ENCODE data around the gene DAZL. TPM values are rescaled to one million over a fixed set of nuclear protein-coding genes. Genes with fewer than 3 reads are reported as not detected.

The DAZL gene
- total and polyA plus RNA-seq, 8 donors, result 0.18 to 0.62 (median 0.31) TPM; not detected in 5

- H3K4me1 ChIP-seq, result peaks cover 0 to 7% (median 0%) of the 10 kb centered on the region in 4 donors
- 25 to 33% (median 28%) methylated on average over 3 of the region's 3 CpGs for WGBS, 5 donors
- no peaks in the 10 kb centered on the region for H3K36me3 ChIP-seq
- intact Hi-C loops (cut with DNase I; ENCODE audit: low total_unique reads), result loop anchor here (10.0 kb wide), 2 partner anchors 433 to 633 kb away; no protein-coding TSS in a partner anchor
- no peak overlapping the region for H3K4me3 ChIP-seq
- H3K27ac ChIP-seq, result no peak overlapping the region
- H3K9me3 ChIP-seq, result no peaks in the 10 kb centered on the region
- DNase-seq, result no peak
- peaks cover 0 to 5% (median 0%) of the 10 kb centered on the region in 3 donors for H3K27me3 ChIP-seq
- TF ChIP-seq EP300 (IDR thresholded peaks at IDR 0.05) (no peak), POLR2A (IDR thresholded peaks at IDR 0.05) (no peak), POLR2AphosphoS5 (IDR thresholded peaks at IDR 0.05) (no peak)
- TF ChIP-seq, protein P1, sequence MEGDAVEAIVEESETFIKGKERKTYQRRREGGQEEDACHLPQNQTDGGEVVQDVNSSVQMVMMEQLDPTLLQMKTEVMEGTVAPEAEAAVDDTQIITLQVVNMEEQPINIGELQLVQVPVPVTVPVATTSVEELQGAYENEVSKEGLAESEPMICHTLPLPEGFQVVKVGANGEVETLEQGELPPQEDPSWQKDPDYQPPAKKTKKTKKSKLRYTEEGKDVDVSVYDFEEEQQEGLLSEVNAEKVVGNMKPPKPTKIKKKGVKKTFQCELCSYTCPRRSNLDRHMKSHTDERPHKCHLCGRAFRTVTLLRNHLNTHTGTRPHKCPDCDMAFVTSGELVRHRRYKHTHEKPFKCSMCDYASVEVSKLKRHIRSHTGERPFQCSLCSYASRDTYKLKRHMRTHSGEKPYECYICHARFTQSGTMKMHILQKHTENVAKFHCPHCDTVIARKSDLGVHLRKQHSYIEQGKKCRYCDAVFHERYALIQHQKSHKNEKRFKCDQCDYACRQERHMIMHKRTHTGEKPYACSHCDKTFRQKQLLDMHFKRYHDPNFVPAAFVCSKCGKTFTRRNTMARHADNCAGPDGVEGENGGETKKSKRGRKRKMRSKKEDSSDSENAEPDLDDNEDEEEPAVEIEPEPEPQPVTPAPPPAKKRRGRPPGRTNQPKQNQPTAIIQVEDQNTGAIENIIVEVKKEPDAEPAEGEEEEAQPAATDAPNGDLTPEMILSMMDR (IDR thresholded peaks at IDR 0.05), result no peak
These were observed 3.7 kb downstream of the DAZL start for GRCh38 chr3:16601537-16602005.

- Histone ChIP-seq H3K27ac (no peak overlapping the region), H3K36me3 (no peaks in the 10 kb centered on the region), H3K27me3 (peaks cover 0 to 5% (median 0%) of the 10 kb centered on the region in 3 donors), H3K4me3 (no peak overlapping the region), H3K4me1 (peaks cover 0 to 7% (median 0%) of the 10 kb centered on the region in 4 donors), H3K9me3 (no peaks in the 10 kb centered on the region)
- no peak for TF ChIP-seq POLR2AphosphoS5 (IDR thresholded peaks at IDR 0.05)
- TF ChIP-seq EP300 (IDR thresholded peaks at IDR 0.05), result no peak
- TF ChIP-seq, protein P1 (IDR thresholded peaks at IDR 0.05), result peak in 5 of 7 experiments; percentile 66 to 87 (median 70)
- no peak for TF ChIP-seq POLR2A (IDR thresholded peaks at IDR 0.05)
- WGBS, 5 donors, result 7 to 12% (median 10%) methylated on average over 7 of the region's 7 CpGs
- peak; percentile 89 to 93 for DNase-seq
- intact Hi-C loops (cut with DNase I; ENCODE audit: low total_unique reads), result loop anchor here (10.0 kb wide), 2 partner anchors 434 to 634 kb away; no protein-coding TSS in a partner anchor
These were observed 4.3 kb downstream of the DAZL start for GRCh38 chr3:16600780-16601536.

GRCh38 chr3:16599694-16600093 is 5.5 kb downstream of the DAZL start:
- H3K4me3 ChIP-seq, result no peak overlapping the region
- TF ChIP-seq, protein P1 (IDR thresholded peaks at IDR 0.05), result no peak
- TF ChIP-seq POLR2A (IDR thresholded peaks at IDR 0.05), result no peak
- no peak for TF ChIP-seq EP300 (IDR thresholded peaks at IDR 0.05)
- no peak for TF ChIP-seq POLR2AphosphoS5 (IDR thresholded peaks at IDR 0.05)
- H3K4me1 ChIP-seq, result peaks cover 0 to 7% (median 0%) of the 10 kb centered on the region in 4 donors
- intact Hi-C loops (cut with DNase I; ENCODE audit: low total_unique reads), result loop anchor here (10.0 kb wide), 2 partner anchors 435 to 635 kb away; no protein-coding TSS in a partner anchor
- no peaks in the 10 kb centered on the region for H3K9me3 ChIP-seq
- no peak overlapping the region for H3K27ac ChIP-seq
- WGBS, 5 donors, result 39 to 68% (median 62%) methylated on average over 3 of the region's 3 CpGs
- DNase-seq, result no peak
- H3K27me3 ChIP-seq, result peaks cover 0 to 5% (median 0%) of the 10 kb centered on the region in 3 donors
- no peaks in the 10 kb centered on the region for H3K36me3 ChIP-seq

GRCh38 chr3:16596352-16597032 is 8.7 kb downstream of the DAZL start:
- no peak overlapping the region for H3K27ac ChIP-seq
- peaks cover 0 to 7% (median 0%) of the 10 kb centered on the region in 4 donors for H3K4me1 ChIP-seq
- WGBS, 5 donors, result 75 to 84% (median 79%) methylated on average over 5 of the region's 5 CpGs
- intact Hi-C loops (cut with DNase I; ENCODE audit: low total_unique reads), result no loop called here
- no peaks in the 10 kb centered on the region for H3K36me3 ChIP-seq
- TF ChIP-seq, protein P1 (IDR thresholded peaks at IDR 0.05), result no peak
- TF ChIP-seq EP300 (IDR thresholded peaks at IDR 0.05) (no peak), POLR2AphosphoS5 (IDR thresholded peaks at IDR 0.05) (no peak), POLR2A (IDR thresholded peaks at IDR 0.05) (no peak)
- peaks cover 0 to 5% (median 0%) of the 10 kb centered on the region in 3 donors for H3K27me3 ChIP-seq
- H3K9me3 ChIP-seq, result no peaks in the 10 kb centered on the region
- no peak for DNase-seq
- no peak overlapping the region for H3K4me3 ChIP-seq

Measured in stomach (tissue), 9 donors.